HG03025 (cell line): ENCODE measurements around the gene PITRM1.
A peak's percentile ranks its signal among the peaks of the same experiment; 100 is the strongest.
"Not testable (repeated sequence)": the region's sequence is repeated elsewhere in the genome, so short reads cannot be mapped to it uniquely, and the experiment has no call there.

Experiments
- ATAC-seq: cut with Tn5 transposase; IDR thresholded peaks from one replicate; pipeline ENCODE4 v1.9.1; 2021; ENCODE audit warnings: mild to moderate bottlenecking, moderate library complexity; ENCODE audit not compliant: unreplicated experiment, low FRiP score

PITRM1 gene

GRCh38 chr10:3198900-3199299 lies 26.3 kb upstream of the PITRM1 start:
- no peak for ATAC-seq

DNA sequence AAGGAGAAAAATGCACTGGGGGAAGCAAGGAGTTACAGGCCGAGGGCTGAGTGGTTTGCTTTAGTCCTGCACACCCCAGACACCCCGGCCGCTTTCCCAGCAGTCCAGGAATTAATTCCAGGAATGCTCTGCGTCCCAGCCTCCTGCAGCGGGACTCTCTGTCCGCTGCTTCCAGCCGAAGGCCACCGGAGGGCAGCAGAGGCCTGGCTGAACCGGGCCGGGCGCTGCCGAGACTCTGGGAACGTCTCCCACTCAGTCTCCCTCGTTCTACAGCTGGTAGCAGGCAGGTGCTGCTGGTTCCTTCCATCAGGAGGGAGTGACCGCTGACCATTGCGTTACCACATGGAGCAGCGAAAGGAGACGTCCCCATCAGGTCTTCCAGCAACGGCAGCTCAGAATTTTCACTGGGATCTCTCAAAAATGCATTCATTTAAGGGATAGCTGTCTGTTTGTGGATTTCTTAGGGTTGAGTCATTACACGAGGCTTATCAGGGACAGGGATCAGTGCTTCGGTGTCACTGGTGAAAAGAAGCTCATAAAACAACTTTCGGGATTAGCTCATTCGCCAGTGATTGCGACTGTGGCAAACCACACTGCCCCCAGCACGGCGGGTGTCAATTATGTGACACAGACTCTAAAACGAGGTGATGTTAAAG lies 24.9 kb upstream of the PITRM1 start:
- peak; percentile 68 for ATAC-seq

- ATAC-seq: no peak
Measured at GRCh38 chr10:3196958-3197347, 24.4 kb upstream of the PITRM1 start.

DNA sequence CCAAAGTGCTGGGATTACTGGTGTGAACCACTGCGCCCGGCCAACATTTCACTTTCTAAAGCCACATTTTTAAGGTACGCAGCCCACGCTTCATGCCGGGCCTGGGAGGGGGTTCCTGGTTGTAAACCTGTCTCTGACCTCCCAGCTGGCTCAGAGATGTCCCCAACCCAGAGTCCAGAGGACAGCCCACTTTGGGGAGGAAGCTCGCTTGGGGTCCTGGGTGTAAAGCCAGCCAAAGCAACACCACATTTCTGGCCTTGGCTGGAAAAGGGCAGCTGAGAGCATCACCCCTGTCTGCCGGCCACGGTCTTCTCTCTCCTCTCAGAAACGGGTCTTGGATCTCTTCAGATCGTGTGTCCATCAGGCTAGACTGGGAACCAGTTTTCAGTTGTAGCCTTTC lies 23.9 kb upstream of the PITRM1 start:
- no peak for ATAC-seq

DNA sequence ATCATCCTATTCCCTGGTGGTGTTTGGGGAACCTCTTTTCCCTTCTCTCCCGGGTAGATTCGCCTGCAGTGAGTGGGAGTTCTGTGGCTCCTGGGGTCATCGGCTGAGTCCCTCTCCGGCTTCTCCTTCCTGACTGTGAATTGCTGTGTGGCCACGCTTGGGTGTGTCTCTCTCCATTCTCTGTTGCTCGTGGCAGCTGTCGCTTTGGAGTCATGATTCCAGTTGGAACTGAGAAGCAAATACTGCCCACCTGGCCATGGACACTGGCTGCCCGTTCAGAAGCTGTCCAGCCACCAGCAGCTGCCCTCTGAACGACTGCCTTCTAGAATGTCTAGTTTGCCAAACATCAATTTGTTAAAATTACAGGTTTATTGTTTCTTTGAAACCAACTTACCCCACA lies 23.1 kb upstream of the PITRM1 start:
- ATAC-seq: no peak

DNA sequence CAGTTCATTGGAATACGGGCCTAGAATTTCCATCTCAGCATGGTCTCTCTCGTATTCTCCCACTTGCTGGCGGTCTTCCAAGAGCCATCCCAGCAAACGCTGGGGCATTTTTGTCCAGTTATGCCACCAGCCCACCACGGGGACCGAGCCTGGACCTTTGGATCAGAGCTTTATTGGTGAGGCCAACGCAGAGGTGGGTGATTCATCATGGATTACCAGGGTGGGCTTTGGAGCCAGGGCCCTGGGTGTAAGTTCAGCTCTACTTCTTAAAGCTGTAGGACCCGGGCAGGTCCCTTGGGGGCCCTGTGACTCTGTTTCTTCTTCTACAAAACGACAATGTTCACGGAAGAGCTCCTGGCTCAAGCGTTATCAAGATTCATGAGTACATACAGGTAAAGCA lies 22.7 kb upstream of the PITRM1 start:
- no peak for ATAC-seq

- no peak for ATAC-seq
Measured at GRCh38 chr10:3194871-3195270, 22.3 kb upstream of the PITRM1 start.

- ATAC-seq: no peak
Measured at GRCh38 chr10:3193751-3194150, 21.2 kb upstream of the PITRM1 start.

GRCh38 chr10:3192856-3193635 lies 20.5 kb upstream of the PITRM1 start:
- ATAC-seq: no peak

- ATAC-seq: no peak
Measured at GRCh38 chr10:3190817-3191216, 18.2 kb upstream of the PITRM1 start.

DNA sequence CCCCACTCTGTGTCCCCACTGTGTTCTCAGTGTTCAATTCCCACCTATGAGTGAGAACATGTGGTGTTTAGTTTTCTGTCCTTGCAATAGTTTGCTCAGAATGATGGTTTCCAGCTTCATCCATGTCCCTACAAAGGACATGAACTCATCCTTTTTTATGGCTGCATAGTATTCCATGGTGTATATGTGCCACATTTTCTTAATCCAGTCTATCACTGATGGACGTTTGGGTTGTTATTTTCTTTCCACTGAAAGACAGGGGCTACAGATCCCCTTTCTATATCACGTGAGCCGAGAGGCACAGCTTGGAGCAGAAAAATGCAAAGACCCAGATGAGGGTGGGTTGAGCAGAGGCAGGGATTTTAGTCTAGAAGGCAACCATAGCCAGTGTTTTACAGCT lies 14.6 kb upstream of the PITRM1 start:
- ATAC-seq: not testable (repeated sequence)

GRCh38 chr10:3186368-3186767 lies 13.8 kb upstream of the PITRM1 start:
- no peak for ATAC-seq

DNA sequence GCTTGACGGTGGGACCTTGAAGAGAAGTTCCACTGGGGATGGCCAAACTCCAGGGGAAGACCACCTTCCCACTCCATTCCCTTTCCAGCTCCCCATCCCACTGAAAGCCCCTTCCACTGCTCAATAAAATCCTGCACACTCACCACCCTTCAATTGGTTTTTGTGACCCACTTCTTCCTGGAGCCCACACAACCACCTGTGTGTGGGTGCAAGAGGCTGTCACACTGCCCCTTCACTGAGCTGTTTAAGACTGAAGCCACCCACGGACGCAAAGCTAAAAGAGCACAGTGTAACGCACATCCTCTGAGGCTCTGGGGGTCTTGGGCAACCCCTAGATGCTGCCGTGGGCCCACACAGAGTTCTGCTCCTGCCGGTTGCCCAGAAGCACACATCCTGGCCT lies 12.8 kb upstream of the PITRM1 start:
- ATAC-seq: no peak

- no peak for ATAC-seq
Measured at GRCh38 chr10:3180355-3181025, 7.9 kb upstream of the PITRM1 start.

- ATAC-seq: no peak
Measured at GRCh38 chr10:3179174-3179573, 6.6 kb upstream of the PITRM1 start.

DNA sequence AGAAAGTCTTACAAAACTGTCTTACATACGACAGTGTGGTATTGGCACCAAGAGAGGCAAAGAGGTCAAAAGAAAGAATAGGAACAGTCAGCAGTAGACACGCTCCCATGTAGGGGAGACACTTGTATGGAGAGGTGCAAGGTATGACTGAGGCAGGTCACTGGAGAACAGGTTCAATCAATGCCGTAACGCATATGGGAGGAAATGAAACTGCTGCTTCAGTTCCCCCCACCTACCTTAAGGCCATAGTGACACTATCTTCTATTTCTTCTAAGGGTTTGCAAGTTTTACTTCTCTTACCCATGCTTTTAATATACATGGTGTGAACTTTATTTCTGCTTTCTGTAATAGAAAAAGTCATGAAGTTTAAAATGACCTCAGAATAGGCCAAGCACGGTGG lies 5.5 kb upstream of the PITRM1 start:
- no peak for ATAC-seq

- ATAC-seq: peak; percentile 30
Measured at GRCh38 chr10:3173171-3173878, 743 bp upstream of the PITRM1 start.

DNA sequence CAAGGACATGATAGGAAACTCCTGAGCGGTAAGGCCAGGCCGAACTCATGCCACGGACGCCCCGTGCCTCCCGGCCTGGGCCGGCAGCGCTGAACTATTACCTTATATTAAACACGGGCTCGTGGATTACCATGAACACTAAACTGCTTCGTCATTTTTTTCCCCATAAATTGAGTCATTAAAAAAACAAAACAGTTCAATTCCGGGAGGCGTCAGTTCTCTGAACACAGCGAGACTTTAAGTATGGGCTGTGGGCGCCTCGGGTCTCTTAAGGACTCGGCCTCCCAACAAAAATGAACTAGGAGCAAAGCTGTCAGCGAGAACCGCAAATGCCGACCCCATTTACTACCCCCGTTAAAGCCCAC lies 519 bp downstream of the PITRM1 start:
- ATAC-seq: no peak

- not testable (repeated sequence) for ATAC-seq
Measured at GRCh38 chr10:3171488-3171887, 1.1 kb downstream of the PITRM1 start.

- no peak for ATAC-seq
Measured at GRCh38 chr10:3169673-3170072, 2.9 kb downstream of the PITRM1 start.

- ATAC-seq: no peak
Measured at GRCh38 chr10:3169271-3169670, 3.3 kb downstream of the PITRM1 start.
